ENCODE data around the gene AKT1.

DNA sequence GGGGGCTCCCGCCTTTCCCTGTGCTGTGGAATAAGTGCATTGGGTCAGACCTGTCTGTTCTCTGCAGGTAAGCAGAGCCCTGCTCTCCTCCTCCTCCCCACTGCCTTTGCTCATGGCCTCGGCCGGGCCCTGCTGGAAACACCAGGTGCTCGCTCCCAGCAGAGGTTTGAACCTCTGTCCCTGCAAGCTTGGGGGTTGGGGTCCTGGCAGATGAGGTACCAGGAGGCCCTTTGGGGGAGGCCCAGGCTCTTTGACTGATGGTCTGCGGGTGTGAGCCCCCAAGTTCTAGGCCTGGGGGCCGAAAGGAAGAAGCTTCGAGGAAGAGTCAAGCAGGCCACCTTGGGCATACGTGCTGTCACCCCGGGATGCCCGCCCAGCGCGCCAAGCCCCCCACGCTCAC, 47.5 kb upstream of the AKT1 start:
- TF ChIP-seq RAD21 (IDR thresholded peaks at IDR 0.05) (no peak), CTCF (IDR thresholded peaks at IDR 0.05; ENCODE audit: low read depth, low read length, missing input control) (no peak), GABPA (IDR thresholded peaks at IDR 0.05 in 1 of 2, conservative IDR thresholded peaks at IDR 0.05 in 1 of 2) (no peak), JUND (IDR thresholded peaks at IDR 0.05) (no peak), FOXA2 (IDR thresholded peaks at IDR 0.05) (no peak)
- TF ChIP-seq, protein P1, sequence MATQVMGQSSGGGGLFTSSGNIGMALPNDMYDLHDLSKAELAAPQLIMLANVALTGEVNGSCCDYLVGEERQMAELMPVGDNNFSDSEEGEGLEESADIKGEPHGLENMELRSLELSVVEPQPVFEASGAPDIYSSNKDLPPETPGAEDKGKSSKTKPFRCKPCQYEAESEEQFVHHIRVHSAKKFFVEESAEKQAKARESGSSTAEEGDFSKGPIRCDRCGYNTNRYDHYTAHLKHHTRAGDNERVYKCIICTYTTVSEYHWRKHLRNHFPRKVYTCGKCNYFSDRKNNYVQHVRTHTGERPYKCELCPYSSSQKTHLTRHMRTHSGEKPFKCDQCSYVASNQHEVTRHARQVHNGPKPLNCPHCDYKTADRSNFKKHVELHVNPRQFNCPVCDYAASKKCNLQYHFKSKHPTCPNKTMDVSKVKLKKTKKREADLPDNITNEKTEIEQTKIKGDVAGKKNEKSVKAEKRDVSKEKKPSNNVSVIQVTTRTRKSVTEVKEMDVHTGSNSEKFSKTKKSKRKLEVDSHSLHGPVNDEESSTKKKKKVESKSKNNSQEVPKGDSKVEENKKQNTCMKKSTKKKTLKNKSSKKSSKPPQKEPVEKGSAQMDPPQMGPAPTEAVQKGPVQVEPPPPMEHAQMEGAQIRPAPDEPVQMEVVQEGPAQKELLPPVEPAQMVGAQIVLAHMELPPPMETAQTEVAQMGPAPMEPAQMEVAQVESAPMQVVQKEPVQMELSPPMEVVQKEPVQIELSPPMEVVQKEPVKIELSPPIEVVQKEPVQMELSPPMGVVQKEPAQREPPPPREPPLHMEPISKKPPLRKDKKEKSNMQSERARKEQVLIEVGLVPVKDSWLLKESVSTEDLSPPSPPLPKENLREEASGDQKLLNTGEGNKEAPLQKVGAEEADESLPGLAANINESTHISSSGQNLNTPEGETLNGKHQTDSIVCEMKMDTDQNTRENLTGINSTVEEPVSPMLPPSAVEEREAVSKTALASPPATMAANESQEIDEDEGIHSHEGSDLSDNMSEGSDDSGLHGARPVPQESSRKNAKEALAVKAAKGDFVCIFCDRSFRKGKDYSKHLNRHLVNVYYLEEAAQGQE (IDR thresholded peaks at IDR 0.05), result no peak
- TF ChIP-seq, protein P2, sequence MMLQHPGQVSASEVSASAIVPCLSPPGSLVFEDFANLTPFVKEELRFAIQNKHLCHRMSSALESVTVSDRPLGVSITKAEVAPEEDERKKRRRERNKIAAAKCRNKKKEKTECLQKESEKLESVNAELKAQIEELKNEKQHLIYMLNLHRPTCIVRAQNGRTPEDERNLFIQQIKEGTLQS (IDR thresholded peaks at IDR 0.05), result no peak

Data from liver (tissue), 3 donors.